Smooth muscle cell (in vitro differentiated cells): ENCODE results near the gene UNKL. TPM values are rescaled to one million over a fixed set of nuclear protein-coding genes. Genes with fewer than 3 reads are reported as not detected.

Source experiments
- DNase-seq: peaks from one replicate; lab custom pipeline; 2025; ENCODE audit not compliant: unreplicated experiment; lab: John Stamatoyannopoulos, UW
- H2AFZ ChIP-seq: fragments of 200-600 bp; sonication (generic); 2 replicates; pipeline ENCODE4 v1.6.0; 2016; ENCODE audit warnings: antibody characterized with exemption, low read depth, mild to moderate bottlenecking
- H3F3A ChIP-seq: fragments of 200-600 bp; sonication (generic); 2 replicates; pipeline ENCODE4 v1.6.0; 2017; ENCODE audit warnings: antibody characterized with exemption, low read depth
- H3K27ac ChIP-seq: fragments of 200-600 bp; sonication (generic); 2 replicates; pipeline ENCODE4 v1.5.1; 2016; ENCODE audit warnings: low read depth, mild to moderate bottlenecking
- H3K27me3 ChIP-seq: fragments of 200-600 bp; sonication (generic); 2 replicates; pipeline ENCODE4 v1.6.1; 2016; ENCODE audit warnings: low read depth, mild to moderate bottlenecking
- H3K36me3 ChIP-seq: fragments of 200-600 bp; sonication (generic); 2 replicates; pipeline ENCODE4 v1.5.1; 2016; ENCODE audit warnings: low read depth
- H3K4me1 ChIP-seq: fragments of 200-600 bp; sonication (generic); 2 replicates; pipeline ENCODE4 v1.5.1; 2016; ENCODE audit warnings: low read depth
- H3K4me2 ChIP-seq: fragments of 200-600 bp; sonication (generic); 2 replicates; pipeline ENCODE4 v1.6.0; 2016; ENCODE audit warnings: mild to moderate bottlenecking
- H3K4me3 ChIP-seq: fragments of 200-600 bp; sonication (generic); 2 replicates; pipeline ENCODE4 v1.5.1; 2016; ENCODE audit warnings: mild to moderate bottlenecking
- H3K79me2 ChIP-seq: fragments of 200-600 bp; sonication (generic); 2 replicates; pipeline ENCODE4 v1.6.0; 2016; ENCODE audit warnings: low read depth, mild to moderate bottlenecking
- H3K9ac ChIP-seq: fragments of 200-600 bp; sonication (generic); 2 replicates; pipeline ENCODE4 v1.6.0; 2016; ENCODE audit warnings: low read depth
- H3K9me3 ChIP-seq: fragments of 200-600 bp; sonication (generic); replicated peaks from 2 replicates; pipeline ENCODE4 v1.5.1; 2016; ENCODE audit warnings: low read depth
- H4K20me1 ChIP-seq: fragments of 200-600 bp; sonication (generic); 2 replicates; pipeline ENCODE4 v1.6.0; 2016; ENCODE audit warnings: low read depth
- CTCF ChIP-seq: fragments of 200-600 bp; sonication (generic); IDR thresholded peaks from 2 replicates; pipeline ENCODE4 v1.5.1; 2017; ENCODE audit warnings: borderline replicate concordance, mild to moderate bottlenecking, antibody characterized with exemption; ENCODE audit not compliant: insufficient read depth, poor library complexity, severe bottlenecking
- WGBS: methylation state at CpG from one replicate; pipeline ENCODE4 v1.1.7; 2016; ENCODE audit warnings: low lambda C conversion rate; 5-methylcytosine and 5-hydroxymethylcytosine counted together
- polyA plus RNA-seq: library from polyadenylated mRNA; unstranded; fragments of >200 nt; fragmentation: Nextera tagmentation; extraction: Ambion mirVana; gene quantifications from 2 replicates; pipeline ENCODE4 v1.2.1, GENCODE V29; 2016
- total RNA-seq: library from RNA; depleted of rRNA; stranded (reverse); fragments of >200 nt; gene quantifications from 2 replicates; pipeline ENCODE4 v1.2.3, GENCODE V29; 2014

The UNKL gene
- total and polyA plus RNA-seq, 2 experiments from 2014 or later: 5.2 to 6.2 TPM

GRCh38 chr16:1393613-1394176 lies 20.8 kb downstream of the UNKL start:
- H3K79me2 ChIP-seq: no peaks in the 10 kb centered on the region
- TF ChIP-seq CTCF: no peak
- H4K20me1 ChIP-seq: no peaks in the 10 kb centered on the region
- no peak overlapping the region for H2AFZ ChIP-seq
- no peaks in the 10 kb centered on the region for H3F3A ChIP-seq
- no peak overlapping the region for H3K27ac ChIP-seq
- no peak overlapping the region for H3K9ac ChIP-seq
- H3K4me3 ChIP-seq: no peak overlapping the region
- 97% methylated on average over 21 of the region's 21 CpGs for WGBS
- no peak overlapping the region for H3K4me2 ChIP-seq
- H3K36me3 ChIP-seq: no peaks in the 10 kb centered on the region
- no peaks in the 10 kb centered on the region for H3K27me3 ChIP-seq
- no peak for DNase-seq
- no peaks in the 10 kb centered on the region for H3K4me1 ChIP-seq
- no peaks in the 10 kb centered on the region for H3K9me3 ChIP-seq

- DNase-seq: no peak
- Histone ChIP-seq H3K36me3 (no peaks in the 10 kb centered on the region), H3K79me2 (no peaks in the 10 kb centered on the region), H4K20me1 (no peaks in the 10 kb centered on the region), H3F3A (no peaks in the 10 kb centered on the region), H3K4me2 (no peak overlapping the region), H2AFZ (no peak overlapping the region), H3K9ac (no peak overlapping the region), H3K27ac (no peak overlapping the region), H3K4me1 (no peaks in the 10 kb centered on the region), H3K27me3 (no peaks in the 10 kb centered on the region), H3K9me3 (no peaks in the 10 kb centered on the region), H3K4me3 (no peak overlapping the region)
- 96% methylated on average over 17 of the region's 17 CpGs for WGBS
- no peak for TF ChIP-seq CTCF
Observed at GRCh38 chr16:1392826-1393225, 21.7 kb downstream of the UNKL start.

- Histone ChIP-seq H3K4me1 (no peaks in the 10 kb centered on the region), H4K20me1 (no peaks in the 10 kb centered on the region), H3K27ac (no peak overlapping the region), H3K9me3 (no peaks in the 10 kb centered on the region), H2AFZ (no peak overlapping the region), H3K4me3 (no peak overlapping the region), H3K27me3 (no peaks in the 10 kb centered on the region), H3K4me2 (no peak overlapping the region), H3K9ac (no peak overlapping the region), H3K36me3 (no peaks in the 10 kb centered on the region), H3F3A (no peaks in the 10 kb centered on the region), H3K79me2 (no peaks in the 10 kb centered on the region)
- 91% methylated on average over 28 of the region's 28 CpGs for WGBS
- TF ChIP-seq CTCF: no peak
- DNase-seq: no peak
Observed at GRCh38 chr16:1390239-1390779, 24.2 kb downstream of the UNKL start.

GRCh38 chr16:1389762-1390161 lies 24.7 kb downstream of the UNKL start:
- Histone ChIP-seq H3K4me2 (no peak overlapping the region), H3K27me3 (no peaks in the 10 kb centered on the region), H4K20me1 (no peaks in the 10 kb centered on the region), H3K36me3 (no peaks in the 10 kb centered on the region), H3F3A (no peaks in the 10 kb centered on the region), H3K4me3 (no peak overlapping the region), H3K79me2 (no peaks in the 10 kb centered on the region), H3K9ac (no peak overlapping the region), H3K4me1 (no peaks in the 10 kb centered on the region), H2AFZ (no peak overlapping the region), H3K27ac (no peak overlapping the region), H3K9me3 (no peaks in the 10 kb centered on the region)
- TF ChIP-seq CTCF: no peak
- 95% methylated on average over 7 of the region's 7 CpGs for WGBS
- no peak for DNase-seq
